Brain microvascular endothelial cell (primary cell): ENCODE data around the gene HIVEP2.

Source experiments
- DNase-seq: peaks from one replicate; pipeline ENCODE4 v3.0.0-alpha.2; 2020
- H3K27ac ChIP-seq: fragments of 250-450 bp; sonication (Bioruptor Pico); 2 replicates; pipeline ENCODE4 v1.5.1; 2020; ENCODE audit warnings: mild to moderate bottlenecking, moderate library complexity
- H3K27me3 ChIP-seq: fragments of 250-450 bp; sonication (Bioruptor Pico); replicated peaks from 2 replicates; pipeline ENCODE4 v1.5.1; 2020; ENCODE audit warnings: mild to moderate bottlenecking
- H3K36me3 ChIP-seq: fragments of 250-450 bp; sonication (Bioruptor Pico); replicated peaks from 2 replicates; pipeline ENCODE4 v1.5.1; 2020; ENCODE audit warnings: mild to moderate bottlenecking
- H3K4me3 ChIP-seq: 2 replicates; pipeline ENCODE4 v1.5.1; 2011; ENCODE audit warnings: low read depth, mild to moderate bottlenecking, control low read depth, low read length, moderate library complexity
- in situ Hi-C: cut with HindIII; loops from 2 replicates; pipeline ENCODE4 v1.10.0; 2017; ENCODE audit warnings: low sequenced_read_pairs, low pct_ligation_motif_present
- TF ChIP-seq, protein P1 (sequence below): IDR thresholded peaks from 2 replicates; pipeline ENCODE4 v1.5.1; 2011; ENCODE audit warnings: low read depth, mild to moderate bottlenecking, moderate library complexity, low read length, control low read depth, inconsistent platforms; ENCODE audit errors: missing control alignments

Gene HIVEP2

DNA sequence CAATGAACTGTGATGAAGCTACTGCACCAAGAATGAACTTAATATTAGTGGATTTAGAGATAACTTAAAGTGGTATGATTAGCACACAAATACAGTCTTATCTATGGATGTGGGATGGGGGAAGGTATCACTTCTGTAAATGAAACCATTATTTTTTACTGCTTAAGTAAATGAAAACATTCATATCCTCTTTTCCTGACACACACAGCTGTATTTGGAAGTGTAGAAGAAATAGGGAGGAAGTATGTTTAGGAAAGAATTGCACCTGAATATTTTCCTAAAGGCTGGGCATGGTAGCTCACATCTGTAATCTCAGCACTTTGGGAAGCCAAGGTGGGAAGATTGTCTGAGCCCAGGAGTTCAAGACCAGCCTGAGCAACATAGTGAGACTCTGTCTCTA, 96.8 kb downstream of the HIVEP2 start:
- in situ Hi-C loops = no loop called here
- Histone ChIP-seq H3K4me3 (no peak overlapping the region), H3K27me3 (no peaks in the 10 kb centered on the region), H3K36me3 (no peaks in the 10 kb centered on the region), H3K27ac (peak overlapping the region; percentile 97)
- no peak for DNase-seq
- TF ChIP-seq, protein P1, sequence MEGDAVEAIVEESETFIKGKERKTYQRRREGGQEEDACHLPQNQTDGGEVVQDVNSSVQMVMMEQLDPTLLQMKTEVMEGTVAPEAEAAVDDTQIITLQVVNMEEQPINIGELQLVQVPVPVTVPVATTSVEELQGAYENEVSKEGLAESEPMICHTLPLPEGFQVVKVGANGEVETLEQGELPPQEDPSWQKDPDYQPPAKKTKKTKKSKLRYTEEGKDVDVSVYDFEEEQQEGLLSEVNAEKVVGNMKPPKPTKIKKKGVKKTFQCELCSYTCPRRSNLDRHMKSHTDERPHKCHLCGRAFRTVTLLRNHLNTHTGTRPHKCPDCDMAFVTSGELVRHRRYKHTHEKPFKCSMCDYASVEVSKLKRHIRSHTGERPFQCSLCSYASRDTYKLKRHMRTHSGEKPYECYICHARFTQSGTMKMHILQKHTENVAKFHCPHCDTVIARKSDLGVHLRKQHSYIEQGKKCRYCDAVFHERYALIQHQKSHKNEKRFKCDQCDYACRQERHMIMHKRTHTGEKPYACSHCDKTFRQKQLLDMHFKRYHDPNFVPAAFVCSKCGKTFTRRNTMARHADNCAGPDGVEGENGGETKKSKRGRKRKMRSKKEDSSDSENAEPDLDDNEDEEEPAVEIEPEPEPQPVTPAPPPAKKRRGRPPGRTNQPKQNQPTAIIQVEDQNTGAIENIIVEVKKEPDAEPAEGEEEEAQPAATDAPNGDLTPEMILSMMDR = no peak

GRCh38 chr6:142846883-142847287, 98.1 kb downstream of the HIVEP2 start:
- Histone ChIP-seq H3K36me3 (no peaks in the 10 kb centered on the region), H3K4me3 (no peak overlapping the region), H3K27ac (peak overlapping the region; percentile 97), H3K27me3 (no peaks in the 10 kb centered on the region)
- peak; percentile 95 for DNase-seq
- in situ Hi-C loops = no loop called here
- TF ChIP-seq, protein P1 = no peak

- peak overlapping the region; percentile 97 for H3K27ac ChIP-seq
- in situ Hi-C loops = no loop called here
- TF ChIP-seq, protein P1 = no peak
- H3K36me3 ChIP-seq = no peaks in the 10 kb centered on the region
- no peaks in the 10 kb centered on the region for H3K27me3 ChIP-seq
- DNase-seq = no peak
- no peak overlapping the region for H3K4me3 ChIP-seq
Measured at GRCh38 chr6:142846459-142846831, 98.5 kb downstream of the HIVEP2 start.

GRCh38 chr6:142845624-142846458, 99.1 kb downstream of the HIVEP2 start:
- TF ChIP-seq, protein P1 = no peak
- in situ Hi-C loops = no loop called here
- peak overlapping the region; percentile 32 for H3K4me3 ChIP-seq

GRCh38 chr6:142845143-142845571, 99.8 kb downstream of the HIVEP2 start:
- H3K4me3 ChIP-seq = no peak overlapping the region
- H3K36me3 ChIP-seq = no peaks in the 10 kb centered on the region
- DNase-seq = no peak
- TF ChIP-seq, protein P1 = no peak
- H3K27me3 ChIP-seq = no peaks in the 10 kb centered on the region
- peak overlapping the region; percentile 97 for H3K27ac ChIP-seq
- in situ Hi-C loops = no loop called here

More at GRCh38 chr6:142845624-142846458, 99.1 kb downstream of the HIVEP2 start:
- peak overlapping the region; percentile 97 for H3K27ac ChIP-seq
- H3K36me3 ChIP-seq = no peaks in the 10 kb centered on the region
- H3K27me3 ChIP-seq = no peaks in the 10 kb centered on the region
- DNase-seq = peak; percentile 95
